HG03432 (cell line): ENCODE data around the gene FRMD4A.
"Not testable (repeated sequence)": the region's sequence is repeated elsewhere in the genome, so short reads cannot be mapped to it uniquely, and the experiment has no call there.

Experiments used
- ATAC-seq: cut with Tn5 transposase; IDR thresholded peaks from one replicate; pipeline ENCODE4 v1.9.1; 2021; ENCODE audit warnings: mild to moderate bottlenecking, moderate library complexity; ENCODE audit not compliant: unreplicated experiment

The FRMD4A gene

GRCh38 chr10:14066106-14066505 lies 264.6 kb downstream of the FRMD4A start:
- no peak for ATAC-seq

DNA sequence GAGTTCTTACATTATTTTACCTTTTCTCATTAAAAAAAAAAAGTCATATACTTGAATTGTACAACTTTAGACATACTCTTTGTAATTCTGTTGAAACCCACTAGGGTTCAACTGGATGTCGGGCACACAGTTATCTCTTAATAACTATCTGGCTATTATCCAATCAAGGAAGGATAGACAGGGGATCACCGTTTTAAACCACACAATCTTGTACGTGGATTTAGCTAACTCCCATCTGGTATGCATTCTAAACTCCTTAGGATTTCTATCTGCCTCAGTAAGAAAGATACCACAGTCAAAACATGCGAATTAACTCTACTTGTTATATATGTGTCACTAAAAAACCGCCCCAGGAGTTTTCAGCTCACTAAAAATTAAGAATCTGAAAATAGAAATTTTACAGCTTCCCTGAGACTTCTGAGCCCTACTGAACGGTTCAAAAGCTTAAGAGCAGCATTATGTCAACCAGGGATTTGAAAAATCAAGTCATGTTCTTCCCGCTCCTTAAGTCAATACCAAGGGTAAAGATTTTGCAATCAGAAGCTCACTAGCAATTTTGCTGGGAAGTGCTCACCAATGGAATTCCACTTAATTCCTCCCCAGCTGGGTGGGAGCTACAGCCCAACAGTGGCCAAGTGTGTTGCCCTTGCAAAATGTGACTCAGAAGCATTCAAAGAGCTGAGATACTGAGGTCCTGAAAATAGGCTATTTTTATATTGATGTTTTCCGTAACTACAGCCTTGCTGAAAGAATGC lies 267.0 kb downstream of the FRMD4A start:
- ATAC-seq: no peak

DNA sequence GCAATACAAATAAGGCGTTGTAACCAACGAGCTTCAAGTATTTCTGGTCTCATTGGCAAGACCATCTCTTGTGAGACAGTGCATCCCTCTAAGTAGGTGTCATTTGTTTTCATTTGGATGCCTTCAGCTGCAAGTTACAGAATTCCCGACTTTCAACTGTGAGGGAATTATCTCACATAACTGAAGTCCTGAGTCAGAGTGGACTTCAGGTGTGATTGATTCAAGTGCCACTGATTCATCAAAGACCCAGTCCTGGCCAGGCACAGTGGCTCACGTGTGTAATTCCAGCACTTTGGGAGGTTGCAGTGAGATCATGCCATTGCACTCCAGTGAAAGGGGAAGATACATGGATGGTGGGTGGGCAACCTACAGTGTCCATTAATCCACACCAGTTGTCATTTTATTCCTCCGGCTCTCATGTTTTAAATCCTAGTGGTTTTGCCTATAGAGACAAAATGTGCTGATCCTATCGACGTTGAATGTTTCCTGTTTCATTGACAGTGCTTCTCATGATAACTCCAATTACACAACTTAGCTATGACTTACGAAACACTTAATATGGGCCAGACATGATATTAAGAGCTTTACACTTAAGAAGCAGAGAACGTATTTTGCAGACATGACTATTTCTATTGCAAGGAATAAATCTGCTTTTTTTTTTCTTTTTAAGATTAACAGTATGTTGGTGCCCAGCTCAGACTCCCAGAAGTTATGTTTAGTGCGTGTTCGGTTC lies 268.0 kb downstream of the FRMD4A start:
- ATAC-seq: no peak

- no peak for ATAC-seq
Observed at GRCh38 chr10:14060320-14061070, 270.2 kb downstream of the FRMD4A start.

GRCh38 chr10:14056610-14057332 lies 274.0 kb downstream of the FRMD4A start:
- no peak for ATAC-seq

GRCh38 chr10:14052931-14053330 lies 277.8 kb downstream of the FRMD4A start:
- ATAC-seq: no peak

DNA sequence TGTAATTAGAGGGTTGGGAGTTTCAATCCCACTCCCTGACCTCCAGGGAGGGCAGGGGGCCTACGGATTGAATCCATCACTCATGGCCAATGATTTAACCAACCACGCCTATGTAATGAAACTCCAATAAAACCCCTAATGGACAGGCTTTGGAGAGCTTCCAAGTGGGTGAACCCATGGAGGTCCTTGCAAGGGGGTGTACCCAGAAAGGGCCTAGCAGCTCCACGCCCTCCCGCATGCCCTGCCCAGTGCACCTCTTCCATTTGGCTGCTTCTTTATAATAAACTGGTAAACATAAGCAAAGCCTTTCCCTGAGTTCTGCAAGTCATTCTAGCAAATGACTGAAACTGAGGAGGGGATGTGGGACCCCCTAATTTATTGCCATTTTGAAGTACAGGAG lies 280.1 kb downstream of the FRMD4A start:
- no peak for ATAC-seq

GRCh38 chr10:14048930-14049613 lies 281.7 kb downstream of the FRMD4A start:
- ATAC-seq: no peak

GRCh38 chr10:14047431-14047830 lies 283.3 kb downstream of the FRMD4A start:
- no peak for ATAC-seq

- not testable (repeated sequence) for ATAC-seq
Observed at GRCh38 chr10:14042051-14042450, 288.7 kb downstream of the FRMD4A start.

GRCh38 chr10:14040787-14041631 lies 289.7 kb downstream of the FRMD4A start:
- no peak for ATAC-seq

- no peak for ATAC-seq
Observed at GRCh38 chr10:14039968-14040668, 290.6 kb downstream of the FRMD4A start.

GRCh38 chr10:14036233-14036632 lies 294.5 kb downstream of the FRMD4A start:
- no peak for ATAC-seq

DNA sequence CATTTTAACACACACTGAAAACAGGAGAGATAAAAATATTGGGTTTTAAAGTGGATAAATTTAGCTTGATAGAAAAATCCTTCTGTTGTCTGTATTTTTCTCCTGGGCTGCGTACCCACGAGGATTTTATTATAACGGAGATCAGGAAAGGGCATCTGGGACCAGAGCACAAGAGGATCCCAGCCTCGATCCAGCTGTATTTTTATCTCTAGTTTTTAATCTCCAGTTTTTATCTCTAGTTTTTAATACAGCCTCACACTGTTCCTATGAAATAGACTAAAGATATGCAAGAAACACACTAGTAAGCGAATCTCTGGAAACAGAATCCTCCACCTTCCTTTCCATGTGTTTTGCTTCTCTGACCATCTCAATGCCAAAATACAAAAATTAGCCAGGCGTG lies 295.2 kb downstream of the FRMD4A start:
- ATAC-seq: no peak

GRCh38 chr10:14032406-14032998 lies 298.2 kb downstream of the FRMD4A start:
- ATAC-seq: no peak

DNA sequence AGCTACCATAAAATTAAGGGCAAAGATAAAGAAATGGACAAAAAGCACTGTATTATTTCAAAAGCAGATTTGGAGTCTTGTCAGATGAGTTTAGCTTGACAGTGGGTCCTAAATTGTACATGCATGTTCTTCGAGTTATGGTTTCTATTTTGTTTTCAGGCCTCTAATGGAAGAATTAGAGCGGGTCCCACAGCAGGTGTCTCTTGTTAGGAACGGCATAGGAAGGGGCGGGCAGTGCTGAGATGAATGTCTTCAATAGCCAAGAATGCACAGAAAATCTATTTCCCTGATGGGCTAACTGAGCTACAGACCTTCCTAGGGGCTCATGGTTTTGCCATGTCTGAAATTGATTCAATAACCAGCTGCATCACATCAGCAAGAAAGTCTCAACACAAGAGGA lies 304.4 kb downstream of the FRMD4A start:
- no peak for ATAC-seq

GRCh38 chr10:14025283-14026189 lies 305.2 kb downstream of the FRMD4A start:
- ATAC-seq: no peak
